ENCODE results near the gene PHLDA2.

The PHLDA2 gene

GRCh38 chr11:2929950-2930703, 907 bp upstream of the PHLDA2 start:
- DNase-seq (ENCODE audit: low read depth in 2 of 2): no peak

- peak in 1 of 2 donors; percentile 56 for DNase-seq (ENCODE audit: low read depth in 2 of 2)
Observed at GRCh38 chr11:2929531-2929949, 320 bp upstream of the PHLDA2 start.

DNA sequence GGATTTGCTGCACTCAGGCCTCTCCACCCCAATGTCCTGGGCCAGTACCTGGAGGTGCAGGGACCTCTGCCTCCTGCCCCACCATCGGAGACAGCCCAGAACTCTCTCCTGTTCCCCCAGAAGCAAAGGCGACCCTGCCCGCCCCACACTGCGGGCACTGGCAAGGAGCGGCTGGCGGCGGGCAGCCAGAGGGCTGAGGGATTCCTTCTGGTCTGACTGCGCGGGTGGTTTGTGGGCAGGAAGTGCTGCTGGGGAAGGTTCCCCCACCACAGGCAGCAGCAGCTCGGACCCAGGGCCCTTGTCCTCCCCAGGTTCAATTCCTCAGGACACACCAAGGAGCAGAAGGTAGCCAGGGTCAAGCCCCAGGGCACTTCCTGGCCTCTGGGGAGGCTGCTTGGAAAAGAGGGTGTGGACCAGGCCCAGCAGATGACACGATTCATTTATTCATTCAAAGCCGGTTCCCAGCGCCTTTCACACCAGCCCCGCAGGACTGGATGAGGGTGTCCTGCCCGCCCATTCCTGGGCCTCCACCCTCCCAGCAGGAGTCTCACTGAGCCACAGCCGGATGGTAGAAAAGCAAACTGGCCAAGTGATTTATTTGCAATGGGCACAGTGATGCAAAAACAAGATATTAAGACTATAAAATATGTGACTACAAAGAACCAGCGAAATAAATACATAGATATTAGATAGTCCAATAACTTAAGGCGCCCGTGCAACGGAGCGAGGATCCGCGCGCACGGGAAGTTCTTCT, 1.2 kb downstream of the PHLDA2 start:
- DNase-seq (ENCODE audit: low read depth in 2 of 2): no peak

GRCh38 chr11:2927121-2927800, 2.0 kb downstream of the PHLDA2 start:
- no peak for DNase-seq (ENCODE audit: low read depth in 2 of 2)

DNA sequence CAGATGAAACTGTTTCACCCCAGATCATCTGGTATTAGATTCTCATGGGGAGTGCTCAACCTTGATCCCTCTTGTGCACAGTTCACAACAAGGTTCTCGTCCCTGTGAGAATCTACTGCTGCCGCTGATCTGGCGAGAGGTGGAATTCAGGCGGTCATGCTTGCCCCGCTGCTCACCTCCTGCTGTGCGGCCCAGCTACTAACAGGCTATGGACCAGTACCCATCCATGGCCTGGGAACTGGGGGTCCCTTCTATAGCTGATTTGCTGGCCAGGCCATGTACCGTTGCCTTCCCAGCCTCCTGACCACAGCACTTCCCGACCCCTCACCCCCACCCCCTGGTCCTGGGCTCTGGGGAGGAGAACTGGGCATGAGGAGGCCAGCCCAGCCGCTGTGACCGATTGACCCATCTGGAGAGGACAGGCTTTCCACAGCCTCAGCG, 2.6 kb downstream of the PHLDA2 start:
- no peak for DNase-seq (ENCODE audit: low read depth in 2 of 2)

DNA sequence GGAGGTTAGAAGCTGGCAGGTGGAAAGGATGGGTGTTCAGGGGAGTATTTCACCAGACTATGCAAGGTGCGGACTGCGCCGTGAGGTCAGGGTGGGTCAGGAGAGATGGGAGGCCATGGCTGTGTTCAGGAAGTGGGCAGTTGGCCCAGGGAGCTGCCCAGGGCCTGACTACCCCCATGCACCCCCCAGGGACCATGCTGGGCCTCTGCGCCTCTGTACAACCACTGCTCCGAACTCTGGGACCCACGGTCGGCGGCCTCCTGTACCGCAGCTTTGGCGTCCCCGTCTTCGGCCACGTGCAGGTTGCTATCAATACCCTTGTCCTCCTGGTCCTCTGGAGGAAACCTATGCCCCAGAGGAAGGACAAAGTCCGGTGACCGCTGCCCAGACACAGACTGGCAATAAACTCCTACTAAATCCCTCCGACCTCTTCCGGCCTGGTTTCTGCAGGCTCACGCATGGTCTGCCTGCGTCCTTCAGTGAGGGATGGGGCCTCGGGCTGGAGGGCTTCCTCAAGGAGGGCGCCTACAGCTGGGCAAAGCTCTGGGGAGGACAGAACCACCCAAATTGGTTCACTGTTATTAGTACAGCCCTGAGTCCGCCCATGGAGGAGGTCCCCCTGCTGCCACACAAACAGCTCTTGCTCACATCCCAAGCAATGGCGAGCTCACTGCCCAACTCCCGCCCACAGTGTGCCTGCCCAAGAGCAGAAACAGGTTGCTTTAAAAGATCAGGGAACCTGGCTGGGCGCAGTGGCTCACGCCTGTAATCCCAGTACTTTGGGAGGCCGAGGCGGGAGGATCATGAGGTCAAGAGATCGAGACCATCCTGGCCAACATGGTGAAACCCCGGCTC, 4.2 kb downstream of the PHLDA2 start:
- DNase-seq (ENCODE audit: low read depth in 2 of 2): no peak

DNA sequence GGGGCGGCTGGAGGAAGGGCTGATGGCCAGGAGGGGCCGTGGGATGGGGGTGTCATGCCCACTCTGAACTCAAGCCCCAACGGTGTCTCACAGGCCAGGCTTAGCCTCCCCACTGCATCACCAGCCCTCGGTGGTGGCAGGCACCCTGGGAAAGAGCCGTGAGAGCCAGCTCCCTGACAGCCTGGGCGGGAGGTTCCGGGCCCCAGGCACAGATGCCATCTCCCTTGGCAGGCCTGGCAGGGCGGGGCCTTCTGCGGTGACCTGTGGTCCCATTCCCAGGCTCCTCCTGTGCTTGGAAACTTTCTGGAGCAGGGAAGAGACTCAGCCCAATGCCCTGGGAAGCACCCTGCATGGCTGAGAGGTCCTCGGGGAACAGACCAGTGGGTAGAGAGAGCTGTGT, 4.8 kb downstream of the PHLDA2 start:
- no peak for DNase-seq (ENCODE audit: low read depth in 2 of 2)

GRCh38 chr11:2923446-2924375, 5.5 kb downstream of the PHLDA2 start:
- no peak for DNase-seq (ENCODE audit: low read depth in 2 of 2)

- DNase-seq (ENCODE audit: low read depth in 2 of 2): no peak
Observed at GRCh38 chr11:2922655-2923054, 6.6 kb downstream of the PHLDA2 start.

- DNase-seq (ENCODE audit: low read depth in 2 of 2): no peak
Observed at GRCh38 chr11:2921742-2922493, 7.3 kb downstream of the PHLDA2 start.

DNA sequence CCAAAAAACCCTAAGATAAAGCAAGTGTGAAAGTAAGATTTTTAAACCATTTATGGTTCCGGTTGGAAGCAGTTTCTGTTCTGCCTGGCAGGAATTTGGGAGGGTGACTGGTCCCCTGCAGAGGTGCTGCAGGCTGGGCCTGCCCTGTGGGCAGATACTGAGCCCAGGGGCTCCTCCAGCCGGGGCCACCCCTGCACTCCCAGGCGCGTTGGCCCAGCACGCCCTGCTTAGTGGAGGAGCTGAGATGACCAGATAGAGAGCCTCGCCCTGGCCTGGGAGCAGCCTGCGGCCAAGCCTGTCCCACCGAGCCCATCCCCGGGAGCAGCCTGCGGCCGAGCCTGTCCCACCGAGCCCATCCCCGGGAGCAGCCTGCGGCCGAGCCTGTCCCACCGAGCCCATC, 8.0 kb downstream of the PHLDA2 start:
- DNase-seq (ENCODE audit: low read depth in 2 of 2): no peak

GRCh38 chr11:2920343-2920742, 8.9 kb downstream of the PHLDA2 start:
- DNase-seq (ENCODE audit: low read depth in 2 of 2): no peak

- DNase-seq (ENCODE audit: low read depth in 2 of 2): no peak
Observed at GRCh38 chr11:2919837-2920236, 9.4 kb downstream of the PHLDA2 start.

- no peak for DNase-seq (ENCODE audit: low read depth in 2 of 2)
Observed at GRCh38 chr11:2919188-2919587, 10.0 kb downstream of the PHLDA2 start.

GRCh38 chr11:2917842-2918490, 11.3 kb downstream of the PHLDA2 start:
- no peak for DNase-seq (ENCODE audit: low read depth in 2 of 2)

- DNase-seq (ENCODE audit: low read depth in 2 of 2): no peak
Observed at GRCh38 chr11:2916892-2917645, 12.2 kb downstream of the PHLDA2 start.

DNA sequence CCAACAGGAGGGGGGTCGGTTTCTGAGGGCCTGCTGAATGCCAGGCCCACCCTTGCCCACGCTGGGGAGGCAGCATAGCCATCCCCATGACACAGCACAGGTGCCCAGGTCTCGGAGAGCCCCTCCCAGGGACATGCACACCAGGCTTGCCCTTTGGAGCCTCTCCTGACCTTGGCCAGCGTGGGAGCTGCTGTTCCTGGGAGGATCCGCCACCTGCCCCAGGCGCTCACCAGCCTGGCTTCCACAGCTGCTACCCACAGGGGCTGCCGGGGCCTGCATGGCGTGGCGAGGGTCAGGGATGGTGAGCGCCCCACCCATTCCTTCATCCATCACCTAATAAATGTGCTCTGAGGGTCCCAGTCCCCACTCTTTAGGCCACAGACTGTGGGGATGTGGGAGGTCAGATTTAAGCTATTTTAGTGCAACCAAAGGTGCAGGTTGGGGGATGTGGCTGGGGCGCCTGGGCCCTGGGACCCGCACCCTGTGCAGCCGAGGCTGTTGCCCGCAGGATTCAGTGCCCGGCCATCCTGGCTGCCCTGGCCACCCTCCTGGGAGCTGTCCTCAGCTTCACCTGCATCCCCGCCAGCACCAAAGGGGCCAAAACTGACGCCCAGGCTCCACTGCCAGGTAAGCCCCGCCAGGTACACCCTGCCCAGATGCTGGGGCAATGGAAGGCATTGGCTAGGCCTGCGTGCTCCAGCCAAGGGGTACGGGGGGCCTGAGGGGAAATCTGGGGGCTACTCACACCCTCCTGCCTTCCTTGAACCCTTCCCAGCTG, 12.9 kb downstream of the PHLDA2 start:
- no peak for DNase-seq (ENCODE audit: low read depth in 2 of 2)

DNA sequence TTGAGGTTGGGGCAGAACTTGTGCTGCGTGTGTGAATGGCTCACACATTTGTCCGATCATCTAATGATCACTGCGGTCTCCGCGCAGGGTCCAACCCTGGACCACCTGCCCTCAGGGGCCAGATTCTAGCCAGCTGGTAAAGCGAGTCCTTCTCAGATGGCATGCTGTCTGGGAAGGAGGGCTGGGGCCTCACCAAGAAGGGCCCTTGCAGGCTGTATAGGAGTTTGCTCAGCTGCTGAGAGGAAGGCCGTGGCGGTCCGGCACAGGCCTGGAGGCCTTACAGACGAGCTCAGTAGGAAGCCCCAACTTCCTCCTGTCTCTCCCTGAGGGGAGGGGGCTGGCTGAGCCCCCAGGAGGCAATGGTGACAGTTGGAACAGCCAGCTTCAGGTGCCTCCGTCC, 13.7 kb downstream of the PHLDA2 start:
- DNase-seq (ENCODE audit: low read depth in 2 of 2): no peak

Data from stimulated activated CD4-positive, alpha-beta T cell treated with anti-CD3 and anti-CD28 coated beads, Interleukin-1b, Interleukin-23, amount 100 ng/mL, for 4 hours (primary cell).